GM19035 (cell line): Measurements from ENCODE around the gene ABCC10.
A peak's percentile ranks its signal among the peaks of the same experiment; 100 is the strongest.

Experiments
- ATAC-seq: cut with Tn5 transposase; IDR thresholded peaks from one replicate; pipeline ENCODE4 v1.9.1; 2021; ENCODE audit not compliant: unreplicated experiment

ABCC10 gene

GRCh38 chr6:43467752-43468151 lies 40.4 kb downstream of the ABCC10 start:
- no peak for ATAC-seq

- no peak for ATAC-seq
These were observed 40.9 kb downstream of the ABCC10 start for GRCh38 chr6:43468240-43468639.

- no peak for ATAC-seq
These were observed 41.7 kb downstream of the ABCC10 start for GRCh38 chr6:43468748-43469681.

- ATAC-seq: no peak
These were observed 42.6 kb downstream of the ABCC10 start for GRCh38 chr6:43469947-43470346.

GRCh38 chr6:43471399-43471798 lies 44.1 kb downstream of the ABCC10 start:
- no peak for ATAC-seq

GRCh38 chr6:43472515-43472914 lies 45.2 kb downstream of the ABCC10 start:
- ATAC-seq: no peak

- no peak for ATAC-seq
These were observed 48.2 kb downstream of the ABCC10 start for GRCh38 chr6:43475516-43475915.

- ATAC-seq: no peak
These were observed 49.4 kb downstream of the ABCC10 start for GRCh38 chr6:43476746-43477145.

GRCh38 chr6:43477235-43478007 lies 50.1 kb downstream of the ABCC10 start, which contains the start of gene TJAP1:
Gene TJAP1, plus strand, starts transcription at chr6:43477570. Its CDS starts 21,432 bp downstream, at chr6:43499002.
- ATAC-seq: peak; percentile 91

- ATAC-seq: no peak
These were observed 50.6 kb downstream of the ABCC10 start for GRCh38 chr6:43478008-43478372.

GRCh38 chr6:43481075-43481474 lies 53.7 kb downstream of the ABCC10 start:
- no peak for ATAC-seq

- ATAC-seq: no peak
These were observed 54.4 kb downstream of the ABCC10 start for GRCh38 chr6:43481591-43482236.

- no peak for ATAC-seq
These were observed 61.4 kb downstream of the ABCC10 start for GRCh38 chr6:43488667-43489276.

- no peak for ATAC-seq
These were observed 62.1 kb downstream of the ABCC10 start for GRCh38 chr6:43489277-43490072.

GRCh38 chr6:43490523-43490939 lies 63.2 kb downstream of the ABCC10 start:
- ATAC-seq: no peak

GRCh38 chr6:43491750-43492661 lies 64.7 kb downstream of the ABCC10 start:
- no peak for ATAC-seq

GRCh38 chr6:43492673-43493072 lies 65.3 kb downstream of the ABCC10 start:
- no peak for ATAC-seq

- ATAC-seq: no peak
These were observed 65.9 kb downstream of the ABCC10 start for GRCh38 chr6:43493230-43493629.

GRCh38 chr6:43493833-43494232 lies 66.5 kb downstream of the ABCC10 start:
- no peak for ATAC-seq
